ENCODE data around the gene SLC35D1.
A peak's percentile ranks its signal among the peaks of the same experiment; 100 is the strongest.

The SLC35D1 gene

GRCh38 chr1:67043366-67043765 lies 10.6 kb downstream of the SLC35D1 start:
- no peak for DNase-seq

GRCh38 chr1:67041841-67042503 lies 12.0 kb downstream of the SLC35D1 start:
- no peak for DNase-seq

GRCh38 chr1:67040405-67040804 lies 13.5 kb downstream of the SLC35D1 start:
- no peak for DNase-seq

- DNase-seq, result no peak
Measured at GRCh38 chr1:67031859-67032247, 22.1 kb downstream of the SLC35D1 start.

GRCh38 chr1:67031121-67031858 lies 22.7 kb downstream of the SLC35D1 start:
- DNase-seq, result no peak

- DNase-seq, result no peak
Measured at GRCh38 chr1:67029472-67029871, 24.5 kb downstream of the SLC35D1 start.

GRCh38 chr1:67020765-67021164 lies 33.2 kb downstream of the SLC35D1 start:
- no peak for DNase-seq

- no peak for DNase-seq
Measured at GRCh38 chr1:67020304-67020703, 33.6 kb downstream of the SLC35D1 start.

- DNase-seq, result peak in 1 of 2 experiments; percentile 21
Measured at GRCh38 chr1:67019600-67020136, 34.3 kb downstream of the SLC35D1 start.

GRCh38 chr1:67019121-67019520 lies 34.8 kb downstream of the SLC35D1 start:
- DNase-seq, result no peak

- no peak for DNase-seq
Measured at GRCh38 chr1:67018574-67018973, 35.4 kb downstream of the SLC35D1 start.

GRCh38 chr1:67013573-67013972 lies 40.4 kb downstream of the SLC35D1 start:
- DNase-seq, result no peak

GRCh38 chr1:67009792-67010191 lies 44.2 kb downstream of the SLC35D1 start:
- no peak for DNase-seq

GRCh38 chr1:67005068-67005467 lies 48.9 kb downstream of the SLC35D1 start:
- no peak for DNase-seq

GRCh38 chr1:67004176-67004575 lies 49.8 kb downstream of the SLC35D1 start:
- DNase-seq, result no peak

GRCh38 chr1:67001682-67002425 lies 52.1 kb downstream of the SLC35D1 start:
- no peak for DNase-seq

GRCh38 chr1:66999640-67000400 lies 54.1 kb downstream of the SLC35D1 start:
- DNase-seq, result no peak

GRCh38 chr1:66998972-66999371 lies 55.0 kb downstream of the SLC35D1 start:
- no peak for DNase-seq

- DNase-seq, result peak; percentile 20 to 41
Measured at GRCh38 chr1:66996018-66996682, 57.8 kb downstream of the SLC35D1 start.

GRCh38 chr1:66993076-66993475 lies 60.9 kb downstream of the SLC35D1 start:
- no peak for DNase-seq

- DNase-seq, result no peak
Measured at GRCh38 chr1:66985835-66986234, 68.1 kb downstream of the SLC35D1 start.

- no peak for DNase-seq
Measured at GRCh38 chr1:66984491-66984890, 69.5 kb downstream of the SLC35D1 start.
